MCF 10A (cell line): ENCODE data around the gene URB1. TPM values are rescaled to one million over a fixed set of nuclear protein-coding genes. Genes with fewer than 3 reads are reported as not detected.
A peak's percentile ranks its signal among the peaks of the same experiment; 100 is the strongest.

Experiments used
- BruUV-seq: library from RNA; stranded (reverse); fragments of 400-500 nt; replicated peaks from 2 replicates; lab custom pipeline; 2021; lab: Mats Ljungman, UMichigan
- CTCF ChIA-PET: fragments of 300-600 bp; sonication (Branson Sonifier 250); formaldehyde crosslinking; extraction: SDS; loops from one replicate; lab custom pipeline; 2021; ENCODE audit warnings: antibody characterized with exemption, inconsistent platforms; lab: Yijun Ruan, JAX
- POLR2A ChIA-PET: fragments of 300-600, 350-650 bp; sonication (Branson Sonifier 250); formaldehyde crosslinking; extraction: SDS; loops from one replicate; lab custom pipeline; 2020; ENCODE audit warnings: antibody characterized with exemption, inconsistent platforms; lab: Yijun Ruan, JAX
- DNase-seq: peaks from one replicate; pipeline ENCODE4 v3.0.0-alpha.2; 2018; ENCODE audit not compliant: unreplicated experiment
- H3K27ac Mint-ChIP-seq: one replicate; pipeline ENCODE4 v1.8.0; 2022; ENCODE audit warnings: mild to moderate bottlenecking, low read depth, mixed read lengths; ENCODE audit not compliant: unreplicated experiment
- H3K27me3 Mint-ChIP-seq: one replicate; pipeline ENCODE4 v1.8.0; 2022; ENCODE audit warnings: mixed read lengths; ENCODE audit not compliant: insufficient read depth, unreplicated experiment
- H3K36me3 Mint-ChIP-seq: one replicate; pipeline ENCODE4 v1.8.0; 2022; ENCODE audit warnings: mild to moderate bottlenecking, moderate library complexity, mixed read lengths; ENCODE audit not compliant: insufficient read depth, unreplicated experiment
- H3K4me1 Mint-ChIP-seq: one replicate; pipeline ENCODE4 v1.8.0; 2022; ENCODE audit warnings: mixed read lengths; ENCODE audit not compliant: insufficient read depth, unreplicated experiment
- H3K4me3 Mint-ChIP-seq: one replicate; pipeline ENCODE4 v1.8.0; 2022; ENCODE audit warnings: mild to moderate bottlenecking, moderate library complexity, mixed read lengths; ENCODE audit not compliant: unreplicated experiment
- H3K9me3 Mint-ChIP-seq: one replicate; pipeline ENCODE4 v1.8.0; 2022; ENCODE audit warnings: mixed read lengths; ENCODE audit not compliant: unreplicated experiment
- CTCF ChIP-seq: fragments of 200-600 bp; IDR thresholded peaks from one replicate; pipeline ENCODE4 v1.8.0; 2022; ENCODE audit warnings: antibody characterized with exemption, mild to moderate bottlenecking; ENCODE audit not compliant: unreplicated experiment
- intact Hi-C: fragments of 100-400 bp; cut with micrococcal nuclease; formaldehyde crosslinking; loops from 2 replicates; pipeline ENCODE4 v1.14.1; 2022
- total RNA-seq: library from RNA; stranded (reverse); gene quantifications from 2 replicates; pipeline ENCODE4 v1.2.3, GENCODE V29; 2022

The URB1 gene
- total RNA-seq, 1 experiment from 2014 or later: 43.5 TPM

- no TSS peak for BruUV-seq
- intact Hi-C loops: no loop called here
- H3K27me3 Mint-ChIP-seq: no peaks in the 10 kb centered on the region
- DNase-seq: no peak
- H3K36me3 Mint-ChIP-seq: peaks cover 95% of the 10 kb centered on the region
- peaks cover 6% of the 10 kb centered on the region for H3K4me1 Mint-ChIP-seq
- no peak for TF ChIP-seq CTCF
- ChIA-PET POLR2A (no interaction called here), CTCF (interaction anchor here (0.7 kb wide), 1 partner anchor 13 kb away, joined by 3 read pairs; no protein-coding TSS in a partner anchor)
- no peak overlapping the region for H3K4me3 Mint-ChIP-seq
- H3K27ac Mint-ChIP-seq: peak overlapping the region; percentile 39
- H3K9me3 Mint-ChIP-seq: no peaks in the 10 kb centered on the region
These were observed 13.9 kb downstream of the URB1 start for GRCh38 chr21:32378956-32379355.

- ChIA-PET CTCF (no interaction called here), POLR2A (no interaction called here)
- H3K27ac Mint-ChIP-seq: peak overlapping the region; percentile 39
- H3K4me1 Mint-ChIP-seq: peaks cover 11% of the 10 kb centered on the region
- H3K4me3 Mint-ChIP-seq: no peak overlapping the region
- H3K36me3 Mint-ChIP-seq: peaks cover 89% of the 10 kb centered on the region
- intact Hi-C loops: no loop called here
- no TSS peak for BruUV-seq
- H3K27me3 Mint-ChIP-seq: no peaks in the 10 kb centered on the region
- no peak for TF ChIP-seq CTCF
- no peak for DNase-seq
- no peaks in the 10 kb centered on the region for H3K9me3 Mint-ChIP-seq
These were observed 14.8 kb downstream of the URB1 start for GRCh38 chr21:32377991-32378390.

DNA sequence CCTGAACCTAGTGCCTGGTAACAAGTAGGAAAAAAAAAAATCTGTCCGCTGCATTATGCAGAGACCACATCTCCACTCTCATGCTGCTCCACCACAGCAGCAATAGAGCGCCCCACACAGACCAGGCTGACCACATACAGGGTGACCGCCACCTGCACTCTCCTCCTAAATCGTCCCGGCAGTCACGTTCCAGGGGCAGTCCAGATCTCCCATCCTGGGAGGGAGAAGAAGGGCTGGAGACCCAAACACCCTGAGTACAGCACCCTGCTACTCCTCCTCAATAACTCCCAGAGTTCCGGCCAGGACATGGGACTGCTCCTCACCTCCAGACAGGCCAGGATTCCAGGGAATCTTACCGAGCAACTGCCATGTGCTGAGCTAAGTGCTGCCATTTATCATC lies 15.3 kb downstream of the URB1 start:
- Mint-ChIP-seq H3K27me3 (no peaks in the 10 kb centered on the region), H3K4me3 (no peak overlapping the region), H3K36me3 (peaks cover 89% of the 10 kb centered on the region), H3K27ac (peak overlapping the region; percentile 39), H3K9me3 (no peaks in the 10 kb centered on the region), H3K4me1 (peaks cover 15% of the 10 kb centered on the region)
- no peak for DNase-seq
- no peak for TF ChIP-seq CTCF
- ChIA-PET CTCF (no interaction called here), POLR2A (interaction anchor here (1.6 kb wide), 1 partner anchor 9 kb away, joined by 7 read pairs; no protein-coding TSS in a partner anchor)
- no TSS peak for BruUV-seq
- intact Hi-C loops: no loop called here

DNA sequence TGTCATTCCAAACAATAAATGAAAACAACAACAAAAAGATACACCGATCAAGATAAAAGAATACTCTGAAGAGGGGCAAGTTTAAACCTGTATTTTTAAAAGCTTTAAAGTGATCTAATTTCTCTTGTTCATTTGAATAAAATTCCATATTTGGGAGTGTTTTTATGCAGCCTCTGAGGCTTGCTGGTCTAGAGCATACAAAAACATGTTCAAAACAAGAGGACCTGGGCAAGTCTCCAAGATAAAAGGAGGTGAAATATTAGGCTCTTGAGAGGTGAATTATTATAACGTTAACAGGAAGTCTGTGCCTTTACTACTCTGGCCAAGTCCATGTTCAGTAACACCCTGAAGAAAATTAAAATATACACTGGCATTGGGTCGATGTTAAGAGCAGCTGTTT lies 20.1 kb downstream of the URB1 start:
- H3K4me1 Mint-ChIP-seq: peaks cover 32% of the 10 kb centered on the region
- no peak for TF ChIP-seq CTCF
- H3K27ac Mint-ChIP-seq: peak overlapping the region; percentile 95
- peaks cover 86% of the 10 kb centered on the region for H3K36me3 Mint-ChIP-seq
- ChIA-PET CTCF (interaction anchor here (0.6 to 2.4 kb wide), 7 partner anchors 9 to 609 kb away, joined by 3 to 10 read pairs (median 4); no protein-coding TSS in a partner anchor), POLR2A (interaction anchor here (0.7 to 3.0 kb wide), 14 partner anchors 9 to 357 kb away, joined by 3 to 41 read pairs (median 4); partner anchors contain the start of genes CFAP298, EVA1C, MIS18A and URB1)
- peak; percentile 70 for DNase-seq
- H3K4me3 Mint-ChIP-seq: peak overlapping the region; percentile 31
- H3K9me3 Mint-ChIP-seq: no peaks in the 10 kb centered on the region
- intact Hi-C loops: no loop called here
- H3K27me3 Mint-ChIP-seq: no peaks in the 10 kb centered on the region
- BruUV-seq: no TSS peak
